ENCODE data around the gene KCNJ1.

Gene KCNJ1

GRCh38 chr11:128872094-128872493 is 5.0 kb upstream of the KCNJ1 start:
- no peak overlapping the region for H3K4me2 ChIP-seq
- no peak for TF ChIP-seq Cebpa-rat (IDR thresholded peaks at IDR 0.05)
- no peak overlapping the region for H3K27ac ChIP-seq
- peaks cover 20% of the 10 kb centered on the region for H3K4me1 ChIP-seq
- no peak overlapping the region for H3K4me3 ChIP-seq
- H4K20me1 ChIP-seq, result no peaks in the 10 kb centered on the region
- no peaks in the 10 kb centered on the region for H3K9me3 ChIP-seq
- no peaks in the 10 kb centered on the region for H3K27me3 ChIP-seq
- H3K9ac ChIP-seq, result no peak overlapping the region
- no peaks in the 10 kb centered on the region for H3K36me3 ChIP-seq

- H3K4me2 ChIP-seq, result no peak overlapping the region
- no peaks in the 10 kb centered on the region for H3K27me3 ChIP-seq
- no peak for TF ChIP-seq Cebpa-rat (IDR thresholded peaks at IDR 0.05)
- H3K36me3 ChIP-seq, result no peaks in the 10 kb centered on the region
- no peaks in the 10 kb centered on the region for H4K20me1 ChIP-seq
- no peaks in the 10 kb centered on the region for H3K9me3 ChIP-seq
- no peak overlapping the region for H3K4me3 ChIP-seq
- peaks cover 20% of the 10 kb centered on the region for H3K4me1 ChIP-seq
- H3K9ac ChIP-seq, result no peak overlapping the region
- H3K27ac ChIP-seq, result no peak overlapping the region
Observed at GRCh38 chr11:128871168-128871610, 4.1 kb upstream of the KCNJ1 start.

GRCh38 chr11:128868841-128869671 is 2.0 kb upstream of the KCNJ1 start:
- H3K4me2 ChIP-seq, result no peak overlapping the region
- H3K9me3 ChIP-seq, result no peaks in the 10 kb centered on the region
- no peak overlapping the region for H3K27ac ChIP-seq
- no peak for TF ChIP-seq Cebpa-rat (IDR thresholded peaks at IDR 0.05)
- peaks cover 12% of the 10 kb centered on the region for H3K4me1 ChIP-seq
- no peak overlapping the region for H3K9ac ChIP-seq
- no peak overlapping the region for H3K4me3 ChIP-seq
- H3K36me3 ChIP-seq, result no peaks in the 10 kb centered on the region
- H4K20me1 ChIP-seq, result no peaks in the 10 kb centered on the region
- H3K27me3 ChIP-seq, result no peaks in the 10 kb centered on the region

- Histone ChIP-seq H3K27ac (no peak overlapping the region), H3K9me3 (no peaks in the 10 kb centered on the region), H3K4me1 (peaks cover 28% of the 10 kb centered on the region), H3K27me3 (no peaks in the 10 kb centered on the region), H3K9ac (no peak overlapping the region), H4K20me1 (no peaks in the 10 kb centered on the region), H3K36me3 (no peaks in the 10 kb centered on the region), H3K4me3 (no peak overlapping the region), H3K4me2 (no peak overlapping the region)
- no peak for TF ChIP-seq Cebpa-rat (IDR thresholded peaks at IDR 0.05)
Observed at GRCh38 chr11:128865490-128865889, 1.6 kb downstream of the KCNJ1 start.

GRCh38 chr11:128862908-128863660 is 4.0 kb downstream of the KCNJ1 start:
- H3K36me3 ChIP-seq, result no peaks in the 10 kb centered on the region
- no peaks in the 10 kb centered on the region for H3K27me3 ChIP-seq
- peak overlapping the region; percentile 86 for H3K4me2 ChIP-seq
- H3K27ac ChIP-seq, result no peak overlapping the region
- H3K9ac ChIP-seq, result no peak overlapping the region
- no peaks in the 10 kb centered on the region for H4K20me1 ChIP-seq
- H3K4me1 ChIP-seq, result peaks cover 37% of the 10 kb centered on the region
- H3K9me3 ChIP-seq, result no peaks in the 10 kb centered on the region
- TF ChIP-seq Cebpa-rat (IDR thresholded peaks at IDR 0.05), result no peak
- no peak overlapping the region for H3K4me3 ChIP-seq

GRCh38 chr11:128862406-128862805 is 4.7 kb downstream of the KCNJ1 start:
- H3K9ac ChIP-seq, result no peak overlapping the region
- no peak for TF ChIP-seq Cebpa-rat (IDR thresholded peaks at IDR 0.05)
- no peaks in the 10 kb centered on the region for H3K9me3 ChIP-seq
- H3K4me2 ChIP-seq, result peak overlapping the region; percentile 86
- H3K4me3 ChIP-seq, result no peak overlapping the region
- no peak overlapping the region for H3K27ac ChIP-seq
- H4K20me1 ChIP-seq, result no peaks in the 10 kb centered on the region
- no peaks in the 10 kb centered on the region for H3K27me3 ChIP-seq
- peaks cover 37% of the 10 kb centered on the region for H3K4me1 ChIP-seq
- H3K36me3 ChIP-seq, result no peaks in the 10 kb centered on the region

- Histone ChIP-seq H3K4me3 (peak overlapping the region; percentile 22; the same call in 1 of the 2 replicates), H3K9ac (peak overlapping the region; percentile 43; the same call in 1 of the 2 replicates), H3K36me3 (no peaks in the 10 kb centered on the region), H3K27ac (peak overlapping the region; percentile 50), H3K4me2 (peak overlapping the region; percentile 86), H4K20me1 (no peaks in the 10 kb centered on the region), H3K27me3 (no peaks in the 10 kb centered on the region), H3K4me1 (peaks cover 37% of the 10 kb centered on the region), H3K9me3 (no peaks in the 10 kb centered on the region)
- no peak for TF ChIP-seq Cebpa-rat (IDR thresholded peaks at IDR 0.05)
Observed at GRCh38 chr11:128860571-128861361, 6.3 kb downstream of the KCNJ1 start.

- no peaks in the 10 kb centered on the region for H3K9me3 ChIP-seq
- 0 out of 2 replicates have a peak overlapping the region, but pooled peaks have one; percentile 50 for H3K27ac ChIP-seq
- no peak overlapping the region for H3K4me3 ChIP-seq
- H4K20me1 ChIP-seq, result no peaks in the 10 kb centered on the region
- TF ChIP-seq Cebpa-rat (IDR thresholded peaks at IDR 0.05), result no peak
- H3K4me1 ChIP-seq, result peaks cover 37% of the 10 kb centered on the region
- H3K4me2 ChIP-seq, result peak overlapping the region; percentile 86
- no peak overlapping the region for H3K9ac ChIP-seq
- no peaks in the 10 kb centered on the region for H3K36me3 ChIP-seq
- no peaks in the 10 kb centered on the region for H3K27me3 ChIP-seq
Observed at GRCh38 chr11:128859563-128860441, 7.3 kb downstream of the KCNJ1 start.

DNA sequence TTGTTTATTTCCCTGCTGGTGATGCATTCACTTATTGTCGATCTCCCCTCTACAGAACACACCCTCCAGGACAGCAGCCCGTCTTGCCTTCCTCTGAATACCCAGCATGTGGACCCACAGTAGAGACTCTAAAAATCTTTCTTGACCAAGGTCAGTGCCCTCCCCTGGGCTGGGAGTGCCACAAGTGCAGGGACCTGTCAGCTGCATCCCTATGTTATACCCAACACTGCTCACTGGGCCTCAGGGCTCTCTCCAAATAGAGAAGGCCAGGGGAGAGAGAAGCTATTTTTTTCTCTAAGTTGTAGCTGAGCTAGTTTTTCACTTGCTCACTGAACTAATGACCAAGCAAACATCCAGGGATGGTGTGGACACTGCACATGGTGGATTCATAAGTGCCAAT is 9.8 kb downstream of the KCNJ1 start:
- Histone ChIP-seq H3K4me1 (peaks cover 27% of the 10 kb centered on the region), H3K4me2 (no peak overlapping the region), H4K20me1 (no peaks in the 10 kb centered on the region), H3K27me3 (no peaks in the 10 kb centered on the region), H3K4me3 (no peak overlapping the region), H3K9ac (no peak overlapping the region), H3K9me3 (no peaks in the 10 kb centered on the region), H3K36me3 (no peaks in the 10 kb centered on the region), H3K27ac (no peak overlapping the region)
- TF ChIP-seq Cebpa-rat (IDR thresholded peaks at IDR 0.05), result no peak

All from BLaER1 (cell line).